ENCODE data around the gene PSME1. TPM values are rescaled to one million over a fixed set of nuclear protein-coding genes. Genes with fewer than 3 reads are reported as not detected.

PSME1 gene
- total and polyA plus RNA-seq, 11 donors: 87.3 to 331 (median 113) TPM

DNA sequence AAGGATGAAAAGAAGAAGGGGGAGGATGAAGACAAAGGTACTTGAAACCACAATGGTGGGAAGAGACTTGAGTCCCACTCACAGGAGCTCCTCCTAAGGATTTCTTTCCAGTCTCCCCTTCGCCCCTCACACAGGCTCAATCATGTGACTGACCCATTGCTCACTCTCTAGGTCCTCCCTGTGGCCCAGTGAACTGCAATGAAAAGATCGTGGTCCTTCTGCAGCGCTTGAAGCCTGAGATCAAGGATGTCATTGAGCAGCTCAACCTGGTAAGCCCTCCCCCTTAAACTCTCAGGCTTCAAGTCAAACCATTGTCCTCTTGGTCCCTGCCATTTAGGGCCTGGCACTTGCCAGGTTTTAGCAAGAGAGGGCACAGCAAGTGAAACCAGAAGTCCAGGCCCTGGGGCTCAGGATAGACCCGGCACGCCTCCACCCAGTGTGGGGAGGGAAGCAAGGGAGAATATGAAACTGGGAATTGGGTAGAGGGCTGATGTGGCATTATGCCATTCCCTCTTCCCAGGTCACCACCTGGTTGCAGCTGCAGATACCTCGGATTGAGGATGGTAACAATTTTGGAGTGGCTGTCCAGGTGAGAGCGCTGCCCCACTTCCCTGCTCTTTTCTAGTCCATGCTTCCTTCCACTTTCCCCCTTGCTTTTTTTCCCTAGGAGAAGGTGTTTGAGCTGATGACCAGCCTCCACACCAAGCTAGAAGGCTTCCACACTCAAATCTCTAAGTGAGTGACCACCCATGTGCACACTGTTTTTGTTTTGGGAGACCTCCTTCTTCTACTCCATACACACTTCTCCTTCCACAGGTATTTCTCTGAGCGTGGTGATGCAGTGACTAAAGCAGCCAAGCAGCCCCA is 1.8 kb downstream of the PSME1 start:
- 88 to 93% (median 90%) methylated on average over 8 of the region's 8 CpGs for WGBS, 4 donors
- TF ChIP-seq, protein P1, sequence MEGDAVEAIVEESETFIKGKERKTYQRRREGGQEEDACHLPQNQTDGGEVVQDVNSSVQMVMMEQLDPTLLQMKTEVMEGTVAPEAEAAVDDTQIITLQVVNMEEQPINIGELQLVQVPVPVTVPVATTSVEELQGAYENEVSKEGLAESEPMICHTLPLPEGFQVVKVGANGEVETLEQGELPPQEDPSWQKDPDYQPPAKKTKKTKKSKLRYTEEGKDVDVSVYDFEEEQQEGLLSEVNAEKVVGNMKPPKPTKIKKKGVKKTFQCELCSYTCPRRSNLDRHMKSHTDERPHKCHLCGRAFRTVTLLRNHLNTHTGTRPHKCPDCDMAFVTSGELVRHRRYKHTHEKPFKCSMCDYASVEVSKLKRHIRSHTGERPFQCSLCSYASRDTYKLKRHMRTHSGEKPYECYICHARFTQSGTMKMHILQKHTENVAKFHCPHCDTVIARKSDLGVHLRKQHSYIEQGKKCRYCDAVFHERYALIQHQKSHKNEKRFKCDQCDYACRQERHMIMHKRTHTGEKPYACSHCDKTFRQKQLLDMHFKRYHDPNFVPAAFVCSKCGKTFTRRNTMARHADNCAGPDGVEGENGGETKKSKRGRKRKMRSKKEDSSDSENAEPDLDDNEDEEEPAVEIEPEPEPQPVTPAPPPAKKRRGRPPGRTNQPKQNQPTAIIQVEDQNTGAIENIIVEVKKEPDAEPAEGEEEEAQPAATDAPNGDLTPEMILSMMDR (IDR thresholded peaks at IDR 0.05): no peak
- TF ChIP-seq POLR2A (IDR thresholded peaks at IDR 0.05): no peak
- H3K27ac ChIP-seq: peak overlapping the region in 5 of 12 donors; percentile 22 to 97 (median 95)

DNA sequence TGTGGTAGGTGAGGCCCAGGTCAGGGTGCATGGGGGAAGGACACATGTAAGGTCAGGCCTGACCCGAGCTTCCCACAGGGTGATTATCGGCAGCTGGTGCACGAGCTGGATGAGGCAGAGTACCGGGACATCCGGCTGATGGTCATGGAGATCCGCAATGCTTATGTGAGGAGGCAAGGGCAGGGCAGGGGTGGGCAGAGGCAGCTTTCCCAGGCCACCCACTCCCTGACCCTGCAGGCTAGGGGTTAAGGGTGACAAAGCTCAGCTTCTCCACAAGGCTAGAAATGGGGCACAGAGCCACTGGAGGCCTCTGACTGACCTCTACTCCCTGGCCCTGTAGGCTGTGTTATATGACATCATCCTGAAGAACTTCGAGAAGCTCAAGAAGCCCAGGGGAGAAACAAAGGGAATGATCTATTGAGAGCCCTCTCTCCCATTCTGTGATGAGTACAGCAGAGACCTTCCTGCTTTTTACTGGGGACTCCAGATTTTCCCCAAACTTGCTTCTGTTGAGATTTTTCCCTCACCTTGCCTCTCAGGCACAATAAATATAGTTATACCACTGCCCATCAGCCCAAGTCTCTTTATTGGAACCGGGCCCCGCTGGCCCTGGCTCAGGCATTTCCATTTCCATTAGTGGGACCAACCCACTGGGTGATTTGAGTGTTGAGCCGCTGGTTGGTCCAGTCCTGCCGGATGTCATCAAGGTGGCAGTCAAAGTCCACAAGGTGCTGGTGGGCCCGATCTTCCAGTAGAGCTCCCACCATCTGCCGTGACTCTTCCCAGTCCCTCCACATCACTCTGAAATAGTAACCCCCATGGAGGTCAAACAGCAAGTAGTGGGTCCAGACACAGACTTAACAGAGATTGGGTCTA is 2.6 kb downstream of the PSME1 start:
- WGBS, 4 donors: 79 to 88% (median 82%) methylated on average over 13 of the region's 13 CpGs
- H3K27ac ChIP-seq: peak overlapping the region in 3 of 12 donors; percentile 22 to 97 (median 28)
- TF ChIP-seq, protein P1 (IDR thresholded peaks at IDR 0.05): no peak
- TF ChIP-seq POLR2A (IDR thresholded peaks at IDR 0.05): no peak
- H3K4me3 ChIP-seq: no peak overlapping the region
- intact Hi-C loops (cut with DNase I): no loop called here
- no peaks in the 10 kb centered on the region for H3K27me3 ChIP-seq
- no peaks in the 10 kb centered on the region for H3K9me3 ChIP-seq
- no peak for ATAC-seq
- DNase-seq: no peak
- peaks cover 0 to 42% (median 30%) of the 10 kb centered on the region in 9 donors for H3K36me3 ChIP-seq
- H3K4me1 ChIP-seq: peaks cover 3 to 72% (median 37%) of the 10 kb centered on the region in 12 donors

More for the DNA sequence above, 1.8 kb downstream of the PSME1 start:
- no peaks in the 10 kb centered on the region for H3K9me3 ChIP-seq
- no peaks in the 10 kb centered on the region for H3K27me3 ChIP-seq
- H3K4me1 ChIP-seq: peaks cover 3 to 66% (median 37%) of the 10 kb centered on the region in 12 donors
- H3K36me3 ChIP-seq: peaks cover 0 to 34% (median 27%) of the 10 kb centered on the region in 9 donors
- DNase-seq: no peak
- H3K4me3 ChIP-seq: peak overlapping the region in 3 of 12 donors; percentile 91 to 99 (median 97)
- intact Hi-C loops (cut with DNase I): no loop called here
- ATAC-seq: no peak

DNA sequence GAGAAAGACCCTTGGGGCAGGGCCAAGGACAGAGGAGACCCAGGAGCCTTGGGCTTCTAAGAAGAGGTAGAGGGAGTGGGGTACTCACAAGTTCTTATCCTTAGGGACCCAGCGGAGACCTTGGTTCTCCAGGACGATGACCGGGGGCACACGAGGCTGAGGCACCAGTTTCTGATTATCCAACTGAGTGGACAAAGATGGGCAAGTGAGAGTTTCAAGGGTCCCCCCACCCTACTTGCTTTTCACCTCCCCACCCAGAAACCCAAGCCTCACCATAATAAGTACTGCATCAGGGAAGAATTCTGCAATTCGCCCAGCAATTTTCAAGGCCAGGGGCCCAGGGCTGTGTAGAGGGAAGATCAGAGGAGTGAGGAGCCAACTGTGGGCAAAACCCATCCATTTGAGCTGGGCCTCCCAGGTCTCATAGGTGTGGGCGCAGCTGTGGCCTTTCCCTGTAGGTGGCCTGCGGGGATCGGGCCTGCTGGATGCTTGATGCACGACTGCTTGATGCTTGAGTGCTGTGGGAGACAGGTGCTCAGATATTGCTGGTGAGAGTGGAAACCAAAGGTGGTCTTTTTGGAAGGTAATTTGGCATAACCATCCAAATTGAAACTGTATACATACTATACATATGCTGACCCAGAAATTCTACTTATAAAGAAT is 3.4 kb downstream of the PSME1 start:
- Histone ChIP-seq H3K9me3 (no peaks in the 10 kb centered on the region), H3K4me1 (peaks cover 3 to 80% (median 37%) of the 10 kb centered on the region in 12 donors), H3K27me3 (no peaks in the 10 kb centered on the region), H3K27ac (peak overlapping the region in 4 of 12 donors; percentile 5 to 97 (median 59)), H3K4me3 (peak overlapping the region in 5 of 12 donors; percentile 66 to 92 (median 83)), H3K36me3 (peaks cover 0 to 49% (median 37%) of the 10 kb centered on the region in 9 donors)
- intact Hi-C loops (cut with DNase I): no loop called here
- TF ChIP-seq, protein P1 (IDR thresholded peaks at IDR 0.05): no peak
- no peak for TF ChIP-seq POLR2A (IDR thresholded peaks at IDR 0.05)
- ATAC-seq (no peak), DNase-seq (no peak)
- 86 to 91% (median 89%) methylated on average over 9 of the region's 9 CpGs for WGBS, 4 donors
